Smooth muscle cell (in vitro differentiated cells): ENCODE data around the gene RBMS1. TPM values are rescaled to one million over a fixed set of nuclear protein-coding genes. Genes with fewer than 3 reads are reported as not detected.
"Not testable (repeated sequence)": the region's sequence is repeated elsewhere in the genome, so short reads cannot be mapped to it uniquely, and the experiment has no call there.

ENCODE experiments used
- DNase-seq: peaks from one replicate; lab custom pipeline; 2025; ENCODE audit not compliant: unreplicated experiment; lab: John Stamatoyannopoulos, UW
- H2AFZ ChIP-seq: fragments of 200-600 bp; sonication (generic); 2 replicates; pipeline ENCODE4 v1.6.0; 2016; ENCODE audit warnings: antibody characterized with exemption, low read depth, mild to moderate bottlenecking
- H3F3A ChIP-seq: fragments of 200-600 bp; sonication (generic); 2 replicates; pipeline ENCODE4 v1.6.0; 2017; ENCODE audit warnings: antibody characterized with exemption, low read depth
- H3K27ac ChIP-seq: fragments of 200-600 bp; sonication (generic); 2 replicates; pipeline ENCODE4 v1.5.1; 2016; ENCODE audit warnings: low read depth, mild to moderate bottlenecking
- H3K27me3 ChIP-seq: fragments of 200-600 bp; sonication (generic); 2 replicates; pipeline ENCODE4 v1.6.1; 2016; ENCODE audit warnings: low read depth, mild to moderate bottlenecking
- H3K36me3 ChIP-seq: fragments of 200-600 bp; sonication (generic); 2 replicates; pipeline ENCODE4 v1.5.1; 2016; ENCODE audit warnings: low read depth
- H3K4me1 ChIP-seq: fragments of 200-600 bp; sonication (generic); 2 replicates; pipeline ENCODE4 v1.5.1; 2016; ENCODE audit warnings: low read depth
- H3K4me2 ChIP-seq: fragments of 200-600 bp; sonication (generic); 2 replicates; pipeline ENCODE4 v1.6.0; 2016; ENCODE audit warnings: mild to moderate bottlenecking
- H3K4me3 ChIP-seq: fragments of 200-600 bp; sonication (generic); 2 replicates; pipeline ENCODE4 v1.5.1; 2016; ENCODE audit warnings: mild to moderate bottlenecking
- H3K79me2 ChIP-seq: fragments of 200-600 bp; sonication (generic); 2 replicates; pipeline ENCODE4 v1.6.0; 2016; ENCODE audit warnings: low read depth, mild to moderate bottlenecking
- H3K9ac ChIP-seq: fragments of 200-600 bp; sonication (generic); 2 replicates; pipeline ENCODE4 v1.6.0; 2016; ENCODE audit warnings: low read depth
- H3K9me3 ChIP-seq: fragments of 200-600 bp; sonication (generic); replicated peaks from 2 replicates; pipeline ENCODE4 v1.5.1; 2016; ENCODE audit warnings: low read depth
- H4K20me1 ChIP-seq: fragments of 200-600 bp; sonication (generic); 2 replicates; pipeline ENCODE4 v1.6.0; 2016; ENCODE audit warnings: low read depth
- WGBS: methylation state at CpG from one replicate; pipeline ENCODE4 v1.1.7; 2016; ENCODE audit warnings: low lambda C conversion rate; 5-methylcytosine and 5-hydroxymethylcytosine counted together
- polyA plus RNA-seq: library from polyadenylated mRNA; unstranded; fragments of >200 nt; fragmentation: Nextera tagmentation; extraction: Ambion mirVana; gene quantifications from 2 replicates; pipeline ENCODE4 v1.2.1, GENCODE V29; 2016
- total RNA-seq: library from RNA; depleted of rRNA; stranded (reverse); fragments of >200 nt; gene quantifications from 2 replicates; pipeline ENCODE4 v1.2.3, GENCODE V29; 2014
- TF ChIP-seq, protein P1 (sequence below): fragments of 200-600 bp; sonication (generic); IDR thresholded peaks from 2 replicates; pipeline ENCODE4 v1.5.1; 2017; ENCODE audit warnings: borderline replicate concordance, mild to moderate bottlenecking, antibody characterized with exemption; ENCODE audit not compliant: insufficient read depth, poor library complexity, severe bottlenecking

The RBMS1 gene
- total and polyA plus RNA-seq, 2 experiments from 2014 or later: 103 to 160 TPM

DNA sequence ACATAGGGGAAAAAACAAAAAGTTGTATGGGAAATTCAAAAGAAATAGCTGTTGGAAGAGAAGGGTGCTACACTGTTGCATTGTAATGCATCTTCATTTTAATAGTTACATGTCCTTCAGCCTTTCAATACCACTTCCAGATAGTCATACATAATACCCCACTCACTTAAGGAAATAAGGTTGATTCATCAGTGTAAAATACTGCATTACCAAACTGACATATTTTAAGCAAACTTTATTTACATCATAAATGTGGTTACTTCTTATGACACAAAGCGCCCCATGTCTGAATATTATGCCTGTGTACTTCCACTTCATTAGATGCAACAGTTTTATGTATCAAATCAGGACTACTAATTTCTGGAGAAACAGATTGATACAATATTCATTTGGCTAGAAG, 4.5 kb downstream of the RBMS1 start:
- H3K27me3 ChIP-seq: no peaks in the 10 kb centered on the region
- no peak overlapping the region for H3K4me3 ChIP-seq
- peaks cover 60% of the 10 kb centered on the region for H4K20me1 ChIP-seq
- no peak overlapping the region for H2AFZ ChIP-seq
- peaks cover 95% of the 10 kb centered on the region for H3K79me2 ChIP-seq
- WGBS: 98% methylated on average over 1 of the region's 1 CpG
- no peak for DNase-seq
- H3K4me1 ChIP-seq: peaks cover 12% of the 10 kb centered on the region
- H3K9ac ChIP-seq: no peak overlapping the region
- H3K4me2 ChIP-seq: peak overlapping the region; percentile 100
- H3K27ac ChIP-seq: peak overlapping the region; percentile 25
- no peaks in the 10 kb centered on the region for H3K36me3 ChIP-seq
- TF ChIP-seq, protein P1, sequence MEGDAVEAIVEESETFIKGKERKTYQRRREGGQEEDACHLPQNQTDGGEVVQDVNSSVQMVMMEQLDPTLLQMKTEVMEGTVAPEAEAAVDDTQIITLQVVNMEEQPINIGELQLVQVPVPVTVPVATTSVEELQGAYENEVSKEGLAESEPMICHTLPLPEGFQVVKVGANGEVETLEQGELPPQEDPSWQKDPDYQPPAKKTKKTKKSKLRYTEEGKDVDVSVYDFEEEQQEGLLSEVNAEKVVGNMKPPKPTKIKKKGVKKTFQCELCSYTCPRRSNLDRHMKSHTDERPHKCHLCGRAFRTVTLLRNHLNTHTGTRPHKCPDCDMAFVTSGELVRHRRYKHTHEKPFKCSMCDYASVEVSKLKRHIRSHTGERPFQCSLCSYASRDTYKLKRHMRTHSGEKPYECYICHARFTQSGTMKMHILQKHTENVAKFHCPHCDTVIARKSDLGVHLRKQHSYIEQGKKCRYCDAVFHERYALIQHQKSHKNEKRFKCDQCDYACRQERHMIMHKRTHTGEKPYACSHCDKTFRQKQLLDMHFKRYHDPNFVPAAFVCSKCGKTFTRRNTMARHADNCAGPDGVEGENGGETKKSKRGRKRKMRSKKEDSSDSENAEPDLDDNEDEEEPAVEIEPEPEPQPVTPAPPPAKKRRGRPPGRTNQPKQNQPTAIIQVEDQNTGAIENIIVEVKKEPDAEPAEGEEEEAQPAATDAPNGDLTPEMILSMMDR: no peak
- H3K9me3 ChIP-seq: no peaks in the 10 kb centered on the region
- H3F3A ChIP-seq: no peaks in the 10 kb centered on the region

DNA sequence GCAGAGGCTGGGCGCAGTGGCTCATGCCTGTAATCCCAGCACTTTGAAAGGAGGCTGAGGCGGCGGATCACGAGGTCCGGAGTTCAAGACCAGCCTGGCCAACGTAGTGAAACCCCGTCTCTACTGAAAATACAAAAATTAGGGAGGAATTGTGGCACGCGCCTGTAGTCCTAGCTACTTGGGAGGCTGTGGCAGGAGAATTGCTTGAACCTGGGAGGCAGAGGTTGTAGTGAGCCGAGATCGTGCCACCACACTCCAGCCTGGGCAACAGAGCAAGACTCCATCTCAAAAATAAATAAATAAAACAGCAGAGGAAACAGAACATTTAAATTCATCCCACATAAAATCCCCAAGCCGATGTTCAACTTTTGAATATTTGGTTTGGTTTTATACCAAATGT, 5.3 kb downstream of the RBMS1 start:
- not testable (repeated sequence) for H3K4me3 ChIP-seq, H3K4me2 ChIP-seq
- peaks cover 67% of the 10 kb centered on the region for H4K20me1 ChIP-seq

DNA sequence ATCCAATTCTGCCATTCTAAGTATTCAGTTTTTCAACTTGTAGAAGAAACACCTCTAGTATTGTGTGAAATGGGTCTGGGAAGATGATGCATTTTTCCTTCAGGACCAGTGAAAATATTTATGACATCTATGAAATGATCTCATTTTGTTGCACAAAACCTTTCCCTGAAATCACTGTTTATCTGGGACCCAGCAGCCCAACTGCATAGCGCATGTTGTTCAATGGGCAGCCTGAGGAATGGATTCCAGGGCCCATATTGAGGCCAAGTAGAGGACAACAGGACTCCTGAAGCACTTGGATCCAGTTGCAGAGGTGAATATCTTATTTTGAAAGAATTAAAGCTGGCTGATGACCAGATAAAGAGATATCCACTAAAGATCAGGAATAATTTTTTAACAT, 7.3 kb downstream of the RBMS1 start:
- Histone ChIP-seq H3K4me1 (peaks cover 22% of the 10 kb centered on the region), H3K36me3 (no peaks in the 10 kb centered on the region), H3K27me3 (no peaks in the 10 kb centered on the region), H3K27ac (peak overlapping the region; percentile 5), H2AFZ (no peak overlapping the region), H4K20me1 (peaks cover 82% of the 10 kb centered on the region), H3K4me2 (no peak overlapping the region), H3K9me3 (no peaks in the 10 kb centered on the region), H3K79me2 (peaks cover 100% of the 10 kb centered on the region), H3F3A (no peaks in the 10 kb centered on the region), H3K4me3 (no peak overlapping the region), H3K9ac (no peak overlapping the region)
- 88% methylated on average over 1 of the region's 1 CpG for WGBS
- DNase-seq: no peak
- TF ChIP-seq, protein P1: no peak

More for the DNA sequence above, 5.3 kb downstream of the RBMS1 start:
- not testable (repeated sequence) for H3K36me3 ChIP-seq, DNase-seq, H3K9me3 ChIP-seq, H2AFZ ChIP-seq, H3K9ac ChIP-seq, H3F3A ChIP-seq, H3K27ac ChIP-seq, H3K27me3 ChIP-seq
- peaks cover 13% of the 10 kb centered on the region for H3K4me1 ChIP-seq
- H3K79me2 ChIP-seq: peaks cover 100% of the 10 kb centered on the region
- 84% methylated on average over 12 of the region's 12 CpGs for WGBS

DNA sequence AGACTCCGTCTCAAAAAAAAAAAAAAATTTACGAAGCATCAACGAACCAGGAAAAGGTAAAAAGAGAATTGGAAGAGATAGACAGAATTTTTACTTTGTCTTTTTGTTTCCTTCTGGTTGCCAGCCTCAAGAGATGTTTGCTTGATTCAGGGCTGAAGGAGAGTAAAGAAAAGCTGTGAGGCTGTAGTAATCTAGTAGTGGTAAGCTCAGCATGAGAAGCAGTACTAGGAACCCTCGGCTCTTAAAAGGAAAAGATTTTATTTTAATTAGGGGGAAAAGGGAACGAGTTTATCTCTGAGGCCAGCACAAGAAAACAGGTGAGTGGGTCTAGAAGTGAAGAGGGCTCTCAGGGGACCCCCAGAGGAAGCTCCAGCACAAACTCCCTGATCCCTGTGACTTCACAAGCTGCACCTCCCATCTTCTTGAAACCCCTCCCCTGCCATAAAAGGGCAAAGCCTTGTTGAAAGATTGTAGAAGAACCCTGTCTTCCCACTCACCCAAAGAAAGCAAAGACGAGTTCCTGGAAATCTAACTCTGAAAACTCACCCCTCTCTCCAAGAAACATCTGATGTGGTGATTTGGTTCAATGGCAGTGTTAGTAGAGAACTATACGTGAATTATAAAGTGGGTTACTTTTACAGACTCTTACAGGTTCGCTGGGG, 8.6 kb downstream of the RBMS1 start:
- H3K36me3 ChIP-seq: no peaks in the 10 kb centered on the region
- H3K4me1 ChIP-seq: peaks cover 14% of the 10 kb centered on the region
- peaks cover 100% of the 10 kb centered on the region for H3K79me2 ChIP-seq
- H4K20me1 ChIP-seq: peaks cover 81% of the 10 kb centered on the region
- 85% methylated on average over 8 of the region's 8 CpGs for WGBS
- peak overlapping the region; percentile 44 for H3K27ac ChIP-seq
- TF ChIP-seq, protein P1: no peak
- H3K4me3 ChIP-seq: no peak overlapping the region
- H3K4me2 ChIP-seq: no peak overlapping the region
- DNase-seq: no peak
- H3K9me3 ChIP-seq: no peaks in the 10 kb centered on the region
- no peaks in the 10 kb centered on the region for H3K27me3 ChIP-seq
- no peak overlapping the region for H2AFZ ChIP-seq
- H3K9ac ChIP-seq: no peak overlapping the region
- H3F3A ChIP-seq: no peaks in the 10 kb centered on the region
